AG04450 (cell line): ENCODE results near the gene DENND1B. TPM values are rescaled to one million over a fixed set of nuclear protein-coding genes. Genes with fewer than 3 reads are reported as not detected.

Experiments used
- CTCF ChIA-PET: fragments of 300-600, 350-600 bp; formaldehyde crosslinking; extraction: SDS; loops from one replicate; lab custom pipeline; 2022; ENCODE audit warnings: antibody characterized with exemption, inconsistent platforms; lab: Charles Lee
- POLR2A ChIA-PET: fragments of 350-600 bp; formaldehyde crosslinking; extraction: SDS; loops from one replicate; lab custom pipeline; 2021; ENCODE audit warnings: antibody characterized with exemption, inconsistent platforms; lab: Yijun Ruan, JAX
- DNase-seq: peaks from one replicate; pipeline ENCODE4 v3.0.0-alpha.2; 2011; ENCODE audit warnings: low read depth, low spot score
- H3K27ac ChIP-seq: one replicate; pipeline ENCODE4 v1.5.1; 2012; ENCODE audit warnings: low read depth, low read length, control low read depth
- H3K27me3 ChIP-seq: one replicate; pipeline ENCODE4 v1.6.0; 2012; ENCODE audit warnings: low read length; ENCODE audit not compliant: control insufficient read depth, insufficient read depth
- H3K4me3 ChIP-seq: 2 replicates; pipeline ENCODE4 v1.5.1; 2011; ENCODE audit warnings: mild to moderate bottlenecking, low read depth, low read length, control low read depth
- H3K9me3 ChIP-seq: 2 replicates; pipeline ENCODE4 v1.5.1; 2012; ENCODE audit warnings: low read length; ENCODE audit not compliant: control insufficient read depth, insufficient read depth
- CTCF ChIP-seq: IDR thresholded peaks from 2 replicates; pipeline ENCODE4 v1.5.1; 2011; ENCODE audit warnings: low read depth, low read length, control low read depth, inconsistent platforms
- polyA plus RNA-seq: library from polyadenylated mRNA; depleted of rRNA; stranded (reverse); fragments of >200 nt; gene quantifications from 2 replicates; pipeline ENCODE4 v1.2.3, GENCODE V29; 2011

Gene DENND1B
- polyA plus RNA-seq, 1 experiment = 17.7 TPM

- Histone ChIP-seq H3K9me3 (no peaks in the 10 kb centered on the region; the same call in 1 of the 2 replicates), H3K4me3 (no peak overlapping the region), H3K27ac (no peak overlapping the region), H3K27me3 (no peaks in the 10 kb centered on the region)
- POLR2A ChIA-PET = no interaction called here
- no peak for TF ChIP-seq CTCF
- CTCF ChIA-PET = no interaction called here
- DNase-seq = no peak
Observed at GRCh38 chr1:197783510-197783948, 8.2 kb upstream of the DENND1B start.

- no peak for TF ChIP-seq CTCF
- POLR2A ChIA-PET = no interaction called here
- no peak overlapping the region for H3K27ac ChIP-seq
Observed at GRCh38 chr1:197782722-197783360, 7.6 kb upstream of the DENND1B start.

GRCh38 chr1:197781968-197782721, 6.9 kb upstream of the DENND1B start:
- Histone ChIP-seq H3K4me3 (no peak overlapping the region), H3K27me3 (no peaks in the 10 kb centered on the region), H3K27ac (no peak overlapping the region), H3K9me3 (no peaks in the 10 kb centered on the region)
- DNase-seq = no peak
- ChIA-PET POLR2A (no interaction called here), CTCF (interaction anchor here (0.6 kb wide), 1 partner anchor 107 kb away, joined by 4 read pairs; no protein-coding TSS in a partner anchor)
- TF ChIP-seq CTCF = no peak

More at GRCh38 chr1:197782722-197783360, 7.6 kb upstream of the DENND1B start:
- Histone ChIP-seq H3K27me3 (no peaks in the 10 kb centered on the region), H3K4me3 (no peak overlapping the region), H3K9me3 (no peaks in the 10 kb centered on the region; the same call in 1 of the 2 replicates)
- CTCF ChIA-PET = no interaction called here
- DNase-seq = no peak

- Histone ChIP-seq H3K4me3 (no peak overlapping the region), H3K27me3 (no peaks in the 10 kb centered on the region), H3K9me3 (no peaks in the 10 kb centered on the region), H3K27ac (no peak overlapping the region)
- CTCF ChIA-PET = interaction anchor here (0.7 to 1.3 kb wide), 2 partner anchors 89 to 206 kb away, joined by 3 to 10 read pairs; no protein-coding TSS in a partner anchor
- POLR2A ChIA-PET = interaction anchor here (0.7 kb wide), 2 partner anchors 62 to 344 kb away, joined by 5 to 6 read pairs; no protein-coding TSS in a partner anchor
- DNase-seq = no peak
- no peak for TF ChIP-seq CTCF
Observed at GRCh38 chr1:197779921-197780320, 4.6 kb upstream of the DENND1B start.

- no peak for DNase-seq
- CTCF ChIA-PET = no interaction called here
- no peak for TF ChIP-seq CTCF
- Histone ChIP-seq H3K27me3 (no peaks in the 10 kb centered on the region), H3K27ac (no peak overlapping the region), H3K9me3 (no peaks in the 10 kb centered on the region), H3K4me3 (no peak overlapping the region)
- POLR2A ChIA-PET = no interaction called here
Observed at GRCh38 chr1:197778366-197778945, 3.2 kb upstream of the DENND1B start.
